ENCODE data around the gene ARL15.

- TF ChIP-seq POLR2A (IDR thresholded peaks at IDR 0.05) (no peak), CTCF (IDR thresholded peaks at IDR 0.05) (no peak), EP300 (IDR thresholded peaks at IDR 0.05) (no peak)
Observed at GRCh38 chr5:54178991-54179390, 131.4 kb downstream of the ARL15 start.
